ENCODE measurements around the gene PTPRG. TPM values are rescaled to one million over a fixed set of nuclear protein-coding genes. Genes with fewer than 3 reads are reported as not detected.

PTPRG gene
- total RNA-seq, 1 experiment from 2014 or later = 69.3 TPM

GRCh38 chr3:62259924-62260323 lies 698.6 kb downstream of the PTPRG start:
- Histone ChIP-seq H2BK120ac (ENCODE audit: low read depth, low read length, poor library complexity, severe bottlenecking) (no peak overlapping the region), H3K9ac (ENCODE audit: extremely low read depth, insufficient read length, low read length) (no peak overlapping the region), H4K8ac (replicated peaks; ENCODE audit: insufficient read length, low read depth, low read length) (no peak overlapping the region), H3K4ac (ENCODE audit: low read depth, low read length) (no peak overlapping the region), H2BK5ac (ENCODE audit: insufficient read length, low read length) (no peak overlapping the region), H3K9me3 (ENCODE audit: control insufficient read depth, low read depth, low read length) (no peaks in the 10 kb centered on the region), H3K18ac (ENCODE audit: insufficient read length, low read depth, low read length) (no peak overlapping the region), H3K79me1 (ENCODE audit: insufficient read depth, low read depth, low read length, poor library complexity, severe bottlenecking) (no peaks in the 10 kb centered on the region), H2BK20ac (ENCODE audit: low read depth, low read length, poor library complexity, severe bottlenecking) (no peak overlapping the region), H2BK15ac (ENCODE audit: low read depth, low read length) (no peak overlapping the region), H3K4me1 (ENCODE audit: insufficient read depth, low read length) (no peaks in the 10 kb centered on the region; the same call in 1 of the 2 replicates), H3K14ac (ENCODE audit: insufficient read depth, low read length) (no peak overlapping the region), H3K27me3 (ENCODE audit: insufficient read depth, low read length) (no peaks in the 10 kb centered on the region), H3K27ac (ENCODE audit: insufficient read length, low read depth, low read length) (no peak overlapping the region), H3K23me2 (ENCODE audit: insufficient read length, low read depth, low read length, poor library complexity, severe bottlenecking) (no peaks in the 10 kb centered on the region), H2AFZ (ENCODE audit: low read length) (no peak overlapping the region), H2BK12ac (ENCODE audit: insufficient read length, low read depth, low read length) (no peak overlapping the region), H3K23ac (ENCODE audit: insufficient read length, low read depth, low read length) (no peak overlapping the region), H4K91ac (ENCODE audit: insufficient read length, low read depth, low read length) (no peak overlapping the region), H4K5ac (ENCODE audit: insufficient read length, low read depth, low read length) (no peak overlapping the region), H2AK5ac (ENCODE audit: insufficient read length, low read length) (no peak overlapping the region), H4K20me1 (ENCODE audit: control insufficient read depth, insufficient read depth, insufficient read length) (no peaks in the 10 kb centered on the region), H3T11ph (ENCODE audit: low read length) (no peak overlapping the region), H3K4me2 (ENCODE audit: insufficient read depth, insufficient read length, low read length) (no peak overlapping the region), H3K79me2 (ENCODE audit: insufficient read depth, low read length) (no peaks in the 10 kb centered on the region), H3K56ac (ENCODE audit: insufficient read length, low read depth, low read length) (no peak overlapping the region)
- H3K4me1 Mint-ChIP-seq = peaks cover 14 to 18% of the 10 kb centered on the region in 2 experiments
- no peaks in the 10 kb centered on the region for H3K27me3 Mint-ChIP-seq (ENCODE audit: low read depth)
- no peak overlapping the region for H3K4me3 Mint-ChIP-seq
- WGBS (ENCODE audit: extremely low coverage, insufficient read length, low lambda C conversion rate) = no CpG with 5 or more reads among the region's 3 CpGs
- no peak for DNase-seq
- H3K9me3 Mint-ChIP-seq = no peaks in the 10 kb centered on the region
- H3K27ac Mint-ChIP-seq = no peak overlapping the region
- peaks cover 6 to 15% (median 7%) of the 10 kb centered on the region in 3 experiments; a peak in 5 of 7 replicates for H3K36me3 Mint-ChIP-seq (ENCODE audit: insufficient read depth in 1 of 3, low read depth in 3 of 3)
- no peak for TF ChIP-seq CTCF (conservative IDR thresholded peaks at IDR 0.05)
